GM12878 (cell line): Measurements from ENCODE around the gene IGFLR1. TPM values are rescaled to one million over a fixed set of nuclear protein-coding genes. Genes with fewer than 3 reads are reported as not detected.
A peak's percentile ranks its signal among the peaks of the same experiment; 100 is the strongest.

Source experiments
- FOXM1 ChIP-seq: IDR thresholded peaks from 2 replicates; pipeline ENCODE4 v1.6.1; 2012; ENCODE audit warnings: low read depth, mild to moderate bottlenecking, inconsistent platforms, low read length, moderate library complexity
- GABPA ChIP-seq: IDR thresholded peaks from 2 replicates; pipeline ENCODE4 v1.6.1; 2014; ENCODE audit warnings: antibody characterized with exemption, low read depth, mild to moderate bottlenecking, inconsistent platforms
- GATAD2B ChIP-seq: fragments of 450-650 bp; conservative IDR thresholded peaks from 2 replicates; pipeline ENCODE4 v1.6.1; 2017; ENCODE audit warnings: low read depth, mild to moderate bottlenecking, moderate library complexity
- IRF4 ChIP-seq: IDR thresholded peaks from 2 replicates; pipeline ENCODE4 v1.6.1; 2011; ENCODE audit warnings: low read depth, low read length
- JUND ChIP-seq: IDR thresholded peaks from 2 replicates; pipeline ENCODE4 v1.6.1; 2012; ENCODE audit warnings: low read depth, mild to moderate bottlenecking, low read length, improper control_type of control experiment, moderate library complexity
- KLF5 ChIP-seq: fragments of 450-650 bp; IDR thresholded peaks from 2 replicates; pipeline ENCODE4 v1.6.1; 2014; ENCODE audit warnings: mild to moderate bottlenecking; ENCODE audit not compliant: partially characterized antibody
- MXI1 ChIP-seq: fragments of 150-350 bp; IDR thresholded peaks from 2 replicates; pipeline ENCODE4 v1.6.1; 2011; ENCODE audit warnings: low read depth, mild to moderate bottlenecking, inconsistent platforms, low read length, improper control_type of control experiment
- PML ChIP-seq: IDR thresholded peaks from 2 replicates; pipeline ENCODE4 v1.6.1; 2012; ENCODE audit warnings: low read length, inconsistent platforms
- RAD21 ChIP-seq: IDR thresholded peaks from 2 replicates; pipeline ENCODE4 v1.6.1; 2011; ENCODE audit warnings: mild to moderate bottlenecking, low read depth, low read length, moderate library complexity; ENCODE audit not compliant: insufficient read depth
- SMAD1 ChIP-seq: fragments of 450-650 bp; IDR thresholded peaks from 2 replicates; pipeline ENCODE4 v1.6.1; 2018; ENCODE audit warnings: mild to moderate bottlenecking, low read depth; ENCODE audit not compliant: partially characterized antibody
- SREBF2 ChIP-seq: IDR thresholded peaks from 2 replicates; pipeline ENCODE4 v1.6.1; 2012; ENCODE audit warnings: mild to moderate bottlenecking, low read length
- SRF ChIP-seq, 2 experiments: IDR thresholded peaks; 2 replicates each; pipeline ENCODE4 v1.6.1; 2011; ENCODE audit warnings: low read depth in 2 of 2, low read length in 2 of 2, mild to moderate bottlenecking in 1 of 2, moderate library complexity in 1 of 2
- TAF1 ChIP-seq: IDR thresholded peaks from 2 replicates; pipeline ENCODE4 v1.6.1; 2011; ENCODE audit warnings: mild to moderate bottlenecking, low read depth, low read length, borderline replicate concordance
- ZBED1 ChIP-seq: IDR thresholded peaks from 2 replicates; pipeline ENCODE4 v1.6.1; 2016; ENCODE audit warnings: borderline replicate concordance
- ZNF592 ChIP-seq: fragments of 450-650 bp; IDR thresholded peaks from 2 replicates; pipeline ENCODE4 v1.6.1; 2017; ENCODE audit warnings: mild to moderate bottlenecking, moderate library complexity
- polyA plus RNA-seq, 11 experiments: library from polyadenylated mRNA; depleted of rRNA in 4 of 11; unstranded in 6 of 11; stranded (reverse) in 5 of 11; fragments of >200 nt; fragmentation: Nextera tagmentation in 4 of 11; fragmentation: Illumina TruSeq in 1 of 11; extraction: Ambion mirVana in 4 of 11; extraction: Trizol in 1 of 11; gene quantifications; 1 replicate in 1 of 11; 2 replicates in 10 of 11; pipeline versions ENCODE4 v1.2.1 to v1.2.3, GENCODE V29; 2011 to 2016; ENCODE audit warnings: inconsistent platforms in 2 of 11, missing spikeins in 2 of 11, low read depth in 1 of 11
- total RNA-seq, 4 experiments: library from RNA; depleted of rRNA in 3 of 4; stranded (reverse); fragments of >200 nt in 3 of 4; fragmentation: Illumina TruSeq in 1 of 4; extraction: Trizol in 1 of 4; gene quantifications; 2 replicates each; pipeline versions ENCODE4 v1.2.1 to v1.2.3, GENCODE V29; 2013 to 2021
- TF ChIP-seq, protein P1 (sequence below): fragments of 450-650 bp; IDR thresholded peaks from 2 replicates; pipeline ENCODE4 v1.6.1; 2016; ENCODE audit warnings: mild to moderate bottlenecking
- TF ChIP-seq, protein P2 (sequence below): IDR thresholded peaks from 2 replicates; pipeline ENCODE4 v1.6.1; 2012; ENCODE audit warnings: low read depth, low read length, improper control_type of control experiment
- TF ChIP-seq, protein P3 (sequence below): fragments of 150-350 bp; IDR thresholded peaks from 2 replicates; pipeline ENCODE4 v1.6.1; 2014; ENCODE audit warnings: mild to moderate bottlenecking, low read depth, low read length
- TF ChIP-seq, protein P4 (sequence below): fragments of 450-650 bp; formaldehyde crosslinking; IDR thresholded peaks from 2 replicates; pipeline ENCODE4 v1.4.0; 2020; ENCODE audit warnings: mild to moderate bottlenecking, moderate library complexity

IGFLR1 gene
- total and polyA plus RNA-seq, 10 of the 15 experiments (the other 5 are each of a cell fraction or from before 2014, with no cell fraction given), result 2.5 to 39.9 (median 24.8) TPM

- TF ChIP-seq GABPA (peak; percentile 75; the same call in 1 of the 2 replicates), JUND (no peak), TAF1 (no peak), GATAD2B (no peak; the same call in 1 of the 2 replicates), SREBF2 (no peak), SRF (IDR thresholded peaks at IDR 0.05; ENCODE audit: low read depth in 2 of 2, low read length in 2 of 2) (0 out of 4 replicates have a peak, but pooled peaks of 1 of the 2 experiments have one; percentile 47), PML (no peak), ZNF592 (no peak), MXI1 (no peak; the same call in 1 of the 2 replicates), ZBED1 (no peak; the same call in 1 of the 2 replicates), SMAD1 (no peak), RAD21 (no peak), KLF5 (peak; percentile 84), IRF4 (no peak), FOXM1 (no peak)
- TF ChIP-seq, protein P1, sequence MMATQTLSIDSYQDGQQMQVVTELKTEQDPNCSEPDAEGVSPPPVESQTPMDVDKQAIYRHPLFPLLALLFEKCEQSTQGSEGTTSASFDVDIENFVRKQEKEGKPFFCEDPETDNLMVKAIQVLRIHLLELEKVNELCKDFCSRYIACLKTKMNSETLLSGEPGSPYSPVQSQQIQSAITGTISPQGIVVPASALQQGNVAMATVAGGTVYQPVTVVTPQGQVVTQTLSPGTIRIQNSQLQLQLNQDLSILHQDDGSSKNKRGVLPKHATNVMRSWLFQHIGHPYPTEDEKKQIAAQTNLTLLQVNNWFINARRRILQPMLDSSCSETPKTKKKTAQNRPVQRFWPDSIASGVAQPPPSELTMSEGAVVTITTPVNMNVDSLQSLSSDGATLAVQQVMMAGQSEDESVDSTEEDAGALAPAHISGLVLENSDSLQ, result no peak
- TF ChIP-seq, protein P2, sequence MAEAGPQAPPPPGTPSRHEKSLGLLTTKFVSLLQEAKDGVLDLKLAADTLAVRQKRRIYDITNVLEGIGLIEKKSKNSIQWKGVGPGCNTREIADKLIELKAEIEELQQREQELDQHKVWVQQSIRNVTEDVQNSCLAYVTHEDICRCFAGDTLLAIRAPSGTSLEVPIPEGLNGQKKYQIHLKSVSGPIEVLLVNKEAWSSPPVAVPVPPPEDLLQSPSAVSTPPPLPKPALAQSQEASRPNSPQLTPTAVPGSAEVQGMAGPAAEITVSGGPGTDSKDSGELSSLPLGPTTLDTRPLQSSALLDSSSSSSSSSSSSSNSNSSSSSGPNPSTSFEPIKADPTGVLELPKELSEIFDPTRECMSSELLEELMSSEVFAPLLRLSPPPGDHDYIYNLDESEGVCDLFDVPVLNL, result no peak
- TF ChIP-seq, protein P3, sequence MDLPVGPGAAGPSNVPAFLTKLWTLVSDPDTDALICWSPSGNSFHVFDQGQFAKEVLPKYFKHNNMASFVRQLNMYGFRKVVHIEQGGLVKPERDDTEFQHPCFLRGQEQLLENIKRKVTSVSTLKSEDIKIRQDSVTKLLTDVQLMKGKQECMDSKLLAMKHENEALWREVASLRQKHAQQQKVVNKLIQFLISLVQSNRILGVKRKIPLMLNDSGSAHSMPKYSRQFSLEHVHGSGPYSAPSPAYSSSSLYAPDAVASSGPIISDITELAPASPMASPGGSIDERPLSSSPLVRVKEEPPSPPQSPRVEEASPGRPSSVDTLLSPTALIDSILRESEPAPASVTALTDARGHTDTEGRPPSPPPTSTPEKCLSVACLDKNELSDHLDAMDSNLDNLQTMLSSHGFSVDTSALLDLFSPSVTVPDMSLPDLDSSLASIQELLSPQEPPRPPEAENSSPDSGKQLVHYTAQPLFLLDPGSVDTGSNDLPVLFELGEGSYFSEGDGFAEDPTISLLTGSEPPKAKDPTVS, result no peak
- TF ChIP-seq, protein P4, sequence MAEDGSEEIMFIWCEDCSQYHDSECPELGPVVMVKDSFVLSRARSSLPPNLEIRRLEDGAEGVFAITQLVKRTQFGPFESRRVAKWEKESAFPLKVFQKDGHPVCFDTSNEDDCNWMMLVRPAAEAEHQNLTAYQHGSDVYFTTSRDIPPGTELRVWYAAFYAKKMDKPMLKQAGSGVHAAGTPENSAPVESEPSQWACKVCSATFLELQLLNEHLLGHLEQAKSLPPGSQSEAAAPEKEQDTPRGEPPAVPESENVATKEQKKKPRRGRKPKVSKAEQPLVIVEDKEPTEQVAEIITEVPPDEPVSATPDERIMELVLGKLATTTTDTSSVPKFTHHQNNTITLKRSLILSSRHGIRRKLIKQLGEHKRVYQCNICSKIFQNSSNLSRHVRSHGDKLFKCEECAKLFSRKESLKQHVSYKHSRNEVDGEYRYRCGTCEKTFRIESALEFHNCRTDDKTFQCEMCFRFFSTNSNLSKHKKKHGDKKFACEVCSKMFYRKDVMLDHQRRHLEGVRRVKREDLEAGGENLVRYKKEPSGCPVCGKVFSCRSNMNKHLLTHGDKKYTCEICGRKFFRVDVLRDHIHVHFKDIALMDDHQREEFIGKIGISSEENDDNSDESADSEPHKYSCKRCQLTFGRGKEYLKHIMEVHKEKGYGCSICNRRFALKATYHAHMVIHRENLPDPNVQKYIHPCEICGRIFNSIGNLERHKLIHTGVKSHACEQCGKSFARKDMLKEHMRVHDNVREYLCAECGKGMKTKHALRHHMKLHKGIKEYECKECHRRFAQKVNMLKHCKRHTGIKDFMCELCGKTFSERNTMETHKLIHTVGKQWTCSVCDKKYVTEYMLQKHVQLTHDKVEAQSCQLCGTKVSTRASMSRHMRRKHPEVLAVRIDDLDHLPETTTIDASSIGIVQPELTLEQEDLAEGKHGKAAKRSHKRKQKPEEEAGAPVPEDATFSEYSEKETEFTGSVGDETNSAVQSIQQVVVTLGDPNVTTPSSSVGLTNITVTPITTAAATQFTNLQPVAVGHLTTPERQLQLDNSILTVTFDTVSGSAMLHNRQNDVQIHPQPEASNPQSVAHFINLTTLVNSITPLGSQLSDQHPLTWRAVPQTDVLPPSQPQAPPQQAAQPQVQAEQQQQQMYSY (CRISPR knock-in tag), result no peak
These were observed 24.4 kb downstream of the IGFLR1 start, which contains the start of gene KMT2B (continued) for GRCh38 chr19:35717665-35718344.
